Upper lobe of right lung (tissue), 1 donor: ENCODE data around the gene CAGE1. TPM values are rescaled to one million over a fixed set of nuclear protein-coding genes. Genes with fewer than 3 reads are reported as not detected.

Experiments used
- ATAC-seq: fragments of 200-7000 bp; cut with Tn5 transposase; one replicate; pipeline ENCODE4 v1.9.1; 2020; ENCODE audit warnings: mild to moderate bottlenecking, moderate library complexity
- DNase-seq: peaks from one replicate; pipeline ENCODE4 v3.0.0-alpha.2; 2020
- H3K27ac ChIP-seq: fragments of 200-600 bp; one replicate; pipeline ENCODE4 v1.8.0; 2022
- H3K27me3 ChIP-seq: fragments of 200-600 bp; one replicate; pipeline ENCODE4 v1.8.0; 2022; ENCODE audit warnings: mild to moderate bottlenecking
- H3K36me3 ChIP-seq: fragments of 200-600 bp; one replicate; pipeline ENCODE4 v1.8.0; 2022
- H3K4me1 ChIP-seq: fragments of 200-600 bp; one replicate; pipeline ENCODE4 v1.8.0; 2022
- H3K4me3 ChIP-seq: fragments of 200-600 bp; one replicate; pipeline ENCODE4 v1.8.0; 2022; ENCODE audit warnings: mild to moderate bottlenecking
- H3K9me3 ChIP-seq: fragments of 200-600 bp; one replicate; pipeline ENCODE4 v1.8.0; 2022
- CTCF ChIP-seq: fragments of 200-600 bp; IDR thresholded peaks from one replicate; pipeline ENCODE4 v1.8.0; 2022; ENCODE audit warnings: antibody characterized with exemption
- intact Hi-C: fragments of 100-400 bp; cut with DNase I; formaldehyde crosslinking; loops from one replicate; pipeline ENCODE4 v1.11.0; 2022
- total RNA-seq: library from RNA; stranded (reverse); fragmentation: NEBNext Ultra II Directional; extraction: Animal tissue kit (Norgen Biotek cat#: 25700); gene quantifications from one replicate; pipeline ENCODE4 v1.2.1, GENCODE V29; 2021
- donor health status: DM: no; HTN: yes; CAD: no; lungs with severe emphysema.

Gene CAGE1
- total RNA-seq, 1 donor from 2014 or later, result not detected

- H3K36me3 ChIP-seq, result peaks cover 58% of the 10 kb centered on the region
- ATAC-seq, result no peak
- H3K4me3 ChIP-seq, result no peak overlapping the region
- no peaks in the 10 kb centered on the region for H3K27me3 ChIP-seq
- no peak for DNase-seq
- H3K9me3 ChIP-seq, result no peaks in the 10 kb centered on the region
- no peak overlapping the region for H3K27ac ChIP-seq
- intact Hi-C loops, result loop anchor here (10.0 kb wide), 1 partner anchor 329 kb away; no protein-coding TSS in a partner anchor
- H3K4me1 ChIP-seq, result no peaks in the 10 kb centered on the region
- TF ChIP-seq CTCF, result no peak
Observed at GRCh38 chr6:7285416-7285815, 104.1 kb downstream of the CAGE1 start.

GRCh38 chr6:7283676-7284075, 105.9 kb downstream of the CAGE1 start:
- no peak overlapping the region for H3K27ac ChIP-seq
- no peak overlapping the region for H3K4me3 ChIP-seq
- DNase-seq (no peak), ATAC-seq (peak; percentile 69)
- H3K4me1 ChIP-seq, result no peaks in the 10 kb centered on the region
- peaks cover 41% of the 10 kb centered on the region for H3K36me3 ChIP-seq
- intact Hi-C loops, result loop anchor here (10.0 kb wide), 1 partner anchor 331 kb away; no protein-coding TSS in a partner anchor
- no peaks in the 10 kb centered on the region for H3K27me3 ChIP-seq
- H3K9me3 ChIP-seq, result no peaks in the 10 kb centered on the region
- TF ChIP-seq CTCF, result no peak

- Histone ChIP-seq H3K9me3 (no peaks in the 10 kb centered on the region), H3K27me3 (no peaks in the 10 kb centered on the region), H3K4me3 (no peak overlapping the region), H3K27ac (no peak overlapping the region), H3K36me3 (peaks cover 27% of the 10 kb centered on the region), H3K4me1 (no peaks in the 10 kb centered on the region)
- DNase-seq (no peak), ATAC-seq (no peak)
- intact Hi-C loops, result loop anchor here (10.0 kb wide), 1 partner anchor 332 kb away; no protein-coding TSS in a partner anchor
- no peak for TF ChIP-seq CTCF
Observed at GRCh38 chr6:7282097-7282906, 107.2 kb downstream of the CAGE1 start.

Other genes starting within 250 kb of the CAGE1 start
- 128 TPM for gene SSR1, start 76.5 kb downstream of the CAGE1 start, total RNA-seq
- 18.4 TPM for gene RIOK1, start 66 bp upstream of the CAGE1 start, total RNA-seq
- 21.4 TPM for gene DSP, start 151.9 kb upstream of the CAGE1 start, total RNA-seq
- gene SNRNP48, start 200.5 kb upstream of the CAGE1 start, total RNA-seq, result 10.2 TPM